ENCODE measurements around the gene ARMH1.

- TF ChIP-seq, protein P1, sequence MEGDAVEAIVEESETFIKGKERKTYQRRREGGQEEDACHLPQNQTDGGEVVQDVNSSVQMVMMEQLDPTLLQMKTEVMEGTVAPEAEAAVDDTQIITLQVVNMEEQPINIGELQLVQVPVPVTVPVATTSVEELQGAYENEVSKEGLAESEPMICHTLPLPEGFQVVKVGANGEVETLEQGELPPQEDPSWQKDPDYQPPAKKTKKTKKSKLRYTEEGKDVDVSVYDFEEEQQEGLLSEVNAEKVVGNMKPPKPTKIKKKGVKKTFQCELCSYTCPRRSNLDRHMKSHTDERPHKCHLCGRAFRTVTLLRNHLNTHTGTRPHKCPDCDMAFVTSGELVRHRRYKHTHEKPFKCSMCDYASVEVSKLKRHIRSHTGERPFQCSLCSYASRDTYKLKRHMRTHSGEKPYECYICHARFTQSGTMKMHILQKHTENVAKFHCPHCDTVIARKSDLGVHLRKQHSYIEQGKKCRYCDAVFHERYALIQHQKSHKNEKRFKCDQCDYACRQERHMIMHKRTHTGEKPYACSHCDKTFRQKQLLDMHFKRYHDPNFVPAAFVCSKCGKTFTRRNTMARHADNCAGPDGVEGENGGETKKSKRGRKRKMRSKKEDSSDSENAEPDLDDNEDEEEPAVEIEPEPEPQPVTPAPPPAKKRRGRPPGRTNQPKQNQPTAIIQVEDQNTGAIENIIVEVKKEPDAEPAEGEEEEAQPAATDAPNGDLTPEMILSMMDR (IDR thresholded peaks at IDR 0.05; ENCODE audit: poor library complexity), result no peak
- TF ChIP-seq EZH2phosphoT487 (IDR thresholded peaks at IDR 0.05; ENCODE audit: low read depth, severe bottlenecking, unreplicated experiment) (no peak), EZH2 (IDR thresholded peaks at IDR 0.05; ENCODE audit: borderline replicate concordance) (no peak)
Measured at GRCh38 chr1:44721485-44722361, 47.2 kb downstream of the ARMH1 start.

Data from hepatocyte (in vitro differentiated cells).